Tibial nerve (tissue), 4 donors: ENCODE results near the gene DAZAP1. TPM values are rescaled to one million over a fixed set of nuclear protein-coding genes. Genes with fewer than 3 reads are reported as not detected.

Source experiments
- DNase-seq, 2 donors: peaks; one replicate each; pipeline ENCODE4 v3.0.0-alpha.2; 2019; ENCODE audit warnings: low spot score in 2 of 2
- H3K27ac ChIP-seq, 4 donors: fragments of 200-600 bp; sonication (generic) in 3 of 4; one replicate each; pipeline ENCODE4 v1.5.1; 2017 to 2019; ENCODE audit warnings: mild to moderate bottlenecking in 1 of 4
- H3K27me3 ChIP-seq, 2 donors: fragments of 200-600 bp; sonication (generic) in 1 of 2; one replicate each; pipeline versions ENCODE4 v1.5.1 to v1.6.0; 2017 to 2019
- H3K36me3 ChIP-seq, 3 donors: fragments of 200-600 bp; sonication (generic); one replicate each; pipeline ENCODE4 v1.5.1; 2018 to 2019
- H3K4me1 ChIP-seq, 4 donors: fragments of 200-600 bp; sonication (generic) in 3 of 4; one replicate each; pipeline ENCODE4 v1.5.1; 2017 to 2019
- H3K4me3 ChIP-seq, 4 donors: fragments of 200-600 bp; sonication (generic) in 3 of 4; one replicate each; pipeline ENCODE4 v1.5.1; 2017 to 2019; ENCODE audit warnings: mild to moderate bottlenecking in 1 of 4, moderate library complexity in 1 of 4
- H3K9me3 ChIP-seq, 4 donors: fragments of 200-600 bp; sonication (generic) in 3 of 4; one replicate each; pipeline ENCODE4 v1.5.1; 2017 to 2019
- CTCF ChIP-seq, 5 experiments: fragments of 200-600 bp in 3 of 5; fragments of 450-650 bp in 2 of 5; sonication (generic) in 3 of 5; IDR thresholded peaks; one replicate each; pipeline ENCODE4 v1.5.1; 2016 to 2019; ENCODE audit warnings: antibody characterized with exemption in 5 of 5, mild to moderate bottlenecking in 3 of 5, moderate library complexity in 2 of 5
- EP300 ChIP-seq, 2 donors: sonication (generic); formaldehyde crosslinking; IDR thresholded peaks; one replicate each; pipeline ENCODE4 v1.6.1; 2017; ENCODE audit warnings: antibody characterized with exemption in 2 of 2, mild to moderate bottlenecking in 1 of 2
- POLR2A ChIP-seq, 2 donors: fragments of 450-650 bp; IDR thresholded peaks; one replicate each; pipeline ENCODE4 v1.6.1; 2017; ENCODE audit warnings: antibody characterized with exemption in 2 of 2, mild to moderate bottlenecking in 2 of 2, moderate library complexity in 2 of 2
- WGBS, 2 donors: methylation state at CpG; one replicate each; pipeline ENCODE4 v1.1.5; 2018; 5-methylcytosine and 5-hydroxymethylcytosine counted together
- total RNA-seq, 4 donors: library from RNA; depleted of rRNA; stranded (reverse); fragments of >200 nt; gene quantifications; one replicate each; pipeline ENCODE4 v1.1.0, GENCODE V29; 2016

The DAZAP1 gene
- total RNA-seq, 4 donors from 2014 or later, result 34.3 to 68.4 (median 61.0) TPM

GRCh38 chr19:1428738-1429391, 21.5 kb downstream of the DAZAP1 start:
- TF ChIP-seq CTCF (IDR thresholded peaks at IDR 0.05) (no peak), POLR2A (IDR thresholded peaks at IDR 0.05) (no peak), EP300 (IDR thresholded peaks at IDR 0.05) (no peak)
- H3K9me3 ChIP-seq, result no peaks in the 10 kb centered on the region
- no peaks in the 10 kb centered on the region for H3K27me3 ChIP-seq
- H3K4me3 ChIP-seq, result no peak overlapping the region
- H3K27ac ChIP-seq, result no peak overlapping the region
- WGBS, 2 donors, result 85 to 88% methylated on average over 24 to 41 of the region's 41 CpGs
- peaks cover 3 to 100% (median 24%) of the 10 kb centered on the region in 3 donors for H3K36me3 ChIP-seq
- no peaks in the 10 kb centered on the region for H3K4me1 ChIP-seq
- no peak for DNase-seq

GRCh38 chr19:1429750-1430149, 22.4 kb downstream of the DAZAP1 start:
- peaks cover 6 to 100% (median 27%) of the 10 kb centered on the region in 3 donors for H3K36me3 ChIP-seq
- H3K27ac ChIP-seq, result no peak overlapping the region
- TF ChIP-seq EP300 (IDR thresholded peaks at IDR 0.05) (no peak), CTCF (IDR thresholded peaks at IDR 0.05) (no peak), POLR2A (IDR thresholded peaks at IDR 0.05) (no peak)
- no peaks in the 10 kb centered on the region for H3K9me3 ChIP-seq
- DNase-seq, result no peak
- H3K4me1 ChIP-seq, result no peaks in the 10 kb centered on the region
- no peaks in the 10 kb centered on the region for H3K27me3 ChIP-seq
- WGBS, 2 donors, result 85 to 91% methylated on average over 14 of the region's 14 CpGs
- no peak overlapping the region for H3K4me3 ChIP-seq

GRCh38 chr19:1430246-1430645, 22.9 kb downstream of the DAZAP1 start:
- no peaks in the 10 kb centered on the region for H3K9me3 ChIP-seq
- H3K4me3 ChIP-seq, result no peak overlapping the region
- no peak overlapping the region for H3K27ac ChIP-seq
- peaks cover 6 to 100% (median 28%) of the 10 kb centered on the region in 3 donors for H3K36me3 ChIP-seq
- 84 to 92% methylated on average over 8 to 14 of the region's 14 CpGs for WGBS, 2 donors
- DNase-seq, result no peak
- TF ChIP-seq EP300 (IDR thresholded peaks at IDR 0.05) (no peak), CTCF (IDR thresholded peaks at IDR 0.05) (no peak), POLR2A (IDR thresholded peaks at IDR 0.05) (no peak)
- no peaks in the 10 kb centered on the region for H3K4me1 ChIP-seq
- no peaks in the 10 kb centered on the region for H3K27me3 ChIP-seq

- DNase-seq, result no peak
- Histone ChIP-seq H3K36me3 (peaks cover 6 to 94% (median 28%) of the 10 kb centered on the region in 3 donors), H3K4me3 (no peak overlapping the region), H3K27ac (no peak overlapping the region), H3K4me1 (no peaks in the 10 kb centered on the region), H3K9me3 (no peaks in the 10 kb centered on the region), H3K27me3 (no peaks in the 10 kb centered on the region)
- 81 to 91% methylated on average over 22 to 24 of the region's 24 CpGs for WGBS, 2 donors
- TF ChIP-seq POLR2A (IDR thresholded peaks at IDR 0.05) (no peak), CTCF (IDR thresholded peaks at IDR 0.05) (no peak), EP300 (IDR thresholded peaks at IDR 0.05) (no peak)
These were observed 24.5 kb downstream of the DAZAP1 start for GRCh38 chr19:1431759-1432506.

GRCh38 chr19:1432507-1432887, 25.1 kb downstream of the DAZAP1 start:
- Histone ChIP-seq H3K9me3 (no peaks in the 10 kb centered on the region), H3K36me3 (peaks cover 6 to 89% (median 28%) of the 10 kb centered on the region in 3 donors), H3K27ac (no peak overlapping the region), H3K27me3 (no peaks in the 10 kb centered on the region), H3K4me3 (no peak overlapping the region), H3K4me1 (peaks cover 0 to under 1% (median 0%) of the 10 kb centered on the region in 4 donors)
- TF ChIP-seq EP300 (IDR thresholded peaks at IDR 0.05), result no peak
- no peak for TF ChIP-seq CTCF (IDR thresholded peaks at IDR 0.05)
- no peak for TF ChIP-seq POLR2A (IDR thresholded peaks at IDR 0.05)
- 92 to 94% methylated on average over 16 of the region's 16 CpGs for WGBS, 2 donors
- no peak for DNase-seq
